SU-DHL-6 (cell line): Measurements from ENCODE around the gene DNAH14.

ENCODE experiments used
- H2AFZ ChIP-seq: fragments of 200-600 bp; sonication (generic); 2 replicates; pipeline ENCODE4 v1.6.1; 2014; ENCODE audit warnings: low read depth, mild to moderate bottlenecking, moderate library complexity, mixed read lengths, antibody characterized with exemption, low read length; ENCODE audit not compliant: severe bottlenecking
- H3F3A ChIP-seq: fragments of 200-600 bp; shearing (Covaris generic); 2 replicates; pipeline ENCODE4 v1.6.0; 2016; ENCODE audit warnings: antibody characterized with exemption, mild to moderate bottlenecking; ENCODE audit not compliant: insufficient read depth
- H3K27ac ChIP-seq: fragments of 200-600 bp; sonication (generic); 2 replicates; pipeline ENCODE4 v1.5.1; 2016; ENCODE audit warnings: low read depth, mild to moderate bottlenecking, low read length, moderate library complexity, mixed read lengths
- H3K27me3 ChIP-seq: fragments of 200-600 bp; sonication (generic), shearing (Covaris generic); 2 replicates; pipeline ENCODE4 v1.6.0; 2014; ENCODE audit warnings: mild to moderate bottlenecking, low read length
- H3K36me3 ChIP-seq: fragments of 200-600 bp; sonication (generic); 2 replicates; pipeline ENCODE4 v1.6.1; 2014; ENCODE audit warnings: mild to moderate bottlenecking, low read length, mixed read lengths
- H3K4me2 ChIP-seq: fragments of 300-600, 200-600 bp; shearing (Covaris generic), sonication (generic); 2 replicates; pipeline ENCODE4 v1.6.0; 2014; ENCODE audit warnings: low read length, low read depth, mild to moderate bottlenecking; ENCODE audit not compliant: poor library complexity, severe bottlenecking
- H3K4me3 ChIP-seq: fragments of 200-600 bp; sonication (generic); 2 replicates; pipeline ENCODE4 v1.5.1; 2014; ENCODE audit warnings: antibody characterized with exemption, low read length, mild to moderate bottlenecking, mixed read lengths; ENCODE audit not compliant: insufficient read depth, poor library complexity, severe bottlenecking
- H3K79me2 ChIP-seq: fragments of 200-600 bp; sonication (generic); 2 replicates; pipeline ENCODE4 v1.6.1; 2014; ENCODE audit warnings: mild to moderate bottlenecking, low read length, moderate library complexity; ENCODE audit not compliant: insufficient read depth
- H3K9ac ChIP-seq: fragments of 200-600 bp; sonication (generic); 2 replicates; pipeline ENCODE4 v1.7.0; 2014; ENCODE audit warnings: mild to moderate bottlenecking, low read length
- H3K9me2 ChIP-seq: fragments of 200-600 bp; sonication (generic); replicated peaks from 2 replicates; pipeline ENCODE4 v1.6.1; 2014; ENCODE audit warnings: low read length; ENCODE audit not compliant: insufficient read depth
- H3K9me3 ChIP-seq: fragments of 200-600 bp; sonication (generic); 2 replicates; pipeline ENCODE4 v1.6.1; 2014; ENCODE audit warnings: low read length, mixed read lengths; ENCODE audit not compliant: insufficient read depth
- H4K20me1 ChIP-seq: fragments of 200-600 bp; sonication (generic); 2 replicates; pipeline ENCODE4 v1.6.1; 2014; ENCODE audit warnings: low read depth, mild to moderate bottlenecking, antibody characterized with exemption, low read length, moderate library complexity, mixed read lengths
- EZH2phosphoT487 ChIP-seq: fragments of 200-600 bp; sonication (generic), shearing (Covaris generic); conservative IDR thresholded peaks from 2 replicates; pipeline ENCODE4 v1.6.1; 2018; ENCODE audit warnings: mild to moderate bottlenecking, antibody characterized with exemption, low read length, moderate library complexity, mixed read lengths
- TF ChIP-seq, protein P1 (sequence below): fragments of 200-600 bp; sonication (generic); IDR thresholded peaks from one replicate; pipeline ENCODE4 v1.5.1; 2017; ENCODE audit warnings: antibody characterized with exemption, mild to moderate bottlenecking, low read length, moderate library complexity; ENCODE audit not compliant: insufficient read depth, poor library complexity, severe bottlenecking

The DNAH14 gene

DNA sequence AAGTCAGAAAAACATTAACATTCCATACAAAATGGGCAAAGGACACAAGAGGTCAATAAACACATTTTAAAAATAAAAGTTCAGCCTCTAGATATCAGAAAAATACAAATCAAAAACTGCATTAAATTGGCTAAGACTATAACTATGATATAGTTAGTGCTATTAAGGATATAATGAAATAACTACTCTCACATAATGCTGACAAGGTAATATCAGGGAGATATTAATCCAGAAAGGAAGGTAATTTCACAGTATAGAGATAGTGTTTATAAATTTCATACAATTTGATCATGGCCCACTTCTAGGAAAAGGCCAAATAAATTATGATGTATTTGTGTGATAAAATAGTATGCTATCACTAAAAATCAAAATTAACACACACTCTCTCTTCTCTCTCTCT, 436.5 kb downstream of the DNAH14 start:
- no peak overlapping the region for H2AFZ ChIP-seq
- 0 out of 2 replicates have a peak, but pooled peaks cover 3% of the 10 kb centered on the region for H3F3A ChIP-seq
- no peaks in the 10 kb centered on the region for H3K9me3 ChIP-seq
- H3K27ac ChIP-seq = no peak overlapping the region
- no peak for TF ChIP-seq EZH2phosphoT487
- TF ChIP-seq, protein P1, sequence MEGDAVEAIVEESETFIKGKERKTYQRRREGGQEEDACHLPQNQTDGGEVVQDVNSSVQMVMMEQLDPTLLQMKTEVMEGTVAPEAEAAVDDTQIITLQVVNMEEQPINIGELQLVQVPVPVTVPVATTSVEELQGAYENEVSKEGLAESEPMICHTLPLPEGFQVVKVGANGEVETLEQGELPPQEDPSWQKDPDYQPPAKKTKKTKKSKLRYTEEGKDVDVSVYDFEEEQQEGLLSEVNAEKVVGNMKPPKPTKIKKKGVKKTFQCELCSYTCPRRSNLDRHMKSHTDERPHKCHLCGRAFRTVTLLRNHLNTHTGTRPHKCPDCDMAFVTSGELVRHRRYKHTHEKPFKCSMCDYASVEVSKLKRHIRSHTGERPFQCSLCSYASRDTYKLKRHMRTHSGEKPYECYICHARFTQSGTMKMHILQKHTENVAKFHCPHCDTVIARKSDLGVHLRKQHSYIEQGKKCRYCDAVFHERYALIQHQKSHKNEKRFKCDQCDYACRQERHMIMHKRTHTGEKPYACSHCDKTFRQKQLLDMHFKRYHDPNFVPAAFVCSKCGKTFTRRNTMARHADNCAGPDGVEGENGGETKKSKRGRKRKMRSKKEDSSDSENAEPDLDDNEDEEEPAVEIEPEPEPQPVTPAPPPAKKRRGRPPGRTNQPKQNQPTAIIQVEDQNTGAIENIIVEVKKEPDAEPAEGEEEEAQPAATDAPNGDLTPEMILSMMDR = no peak
- H3K4me2 ChIP-seq = no peak overlapping the region
- H3K79me2 ChIP-seq = no peaks in the 10 kb centered on the region
- no peaks in the 10 kb centered on the region for H3K27me3 ChIP-seq
- no peaks in the 10 kb centered on the region for H4K20me1 ChIP-seq
- H3K36me3 ChIP-seq = no peaks in the 10 kb centered on the region
- no peaks in the 10 kb centered on the region for H3K9me2 ChIP-seq
- H3K9ac ChIP-seq = no peak overlapping the region
- no peak overlapping the region for H3K4me3 ChIP-seq

DNA sequence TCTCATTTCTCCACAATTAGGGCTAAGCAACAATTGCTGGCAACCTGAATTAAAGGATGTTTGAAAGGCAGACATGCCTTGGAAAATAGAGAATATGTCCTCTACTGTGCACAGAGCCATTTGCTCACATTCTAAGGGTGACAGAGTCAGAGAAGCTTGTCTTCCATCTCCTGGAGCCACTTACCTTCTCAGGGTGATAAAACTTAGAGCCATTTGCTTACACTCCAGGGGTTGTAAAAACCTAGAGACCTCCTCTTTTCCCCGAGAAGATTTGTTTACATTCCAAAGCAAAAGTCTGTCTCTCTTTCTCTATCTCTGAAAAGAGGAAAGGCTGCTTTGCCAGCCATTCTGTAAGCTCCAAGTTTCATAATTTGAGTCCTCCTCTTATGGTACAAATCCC, 437.1 kb downstream of the DNAH14 start:
- H3K27me3 ChIP-seq = no peaks in the 10 kb centered on the region
- TF ChIP-seq, protein P1 = no peak
- no peak for TF ChIP-seq EZH2phosphoT487
- no peaks in the 10 kb centered on the region for H3K36me3 ChIP-seq
- H3K4me2 ChIP-seq = no peak overlapping the region
- H2AFZ ChIP-seq = no peak overlapping the region
- 0 out of 2 replicates have a peak, but pooled peaks cover 3% of the 10 kb centered on the region for H3F3A ChIP-seq
- H3K79me2 ChIP-seq = no peaks in the 10 kb centered on the region
- no peaks in the 10 kb centered on the region for H3K9me3 ChIP-seq
- no peak overlapping the region for H3K27ac ChIP-seq
- no peak overlapping the region for H3K4me3 ChIP-seq
- no peaks in the 10 kb centered on the region for H4K20me1 ChIP-seq
- H3K9ac ChIP-seq = no peak overlapping the region
- H3K9me2 ChIP-seq = no peaks in the 10 kb centered on the region

DNA sequence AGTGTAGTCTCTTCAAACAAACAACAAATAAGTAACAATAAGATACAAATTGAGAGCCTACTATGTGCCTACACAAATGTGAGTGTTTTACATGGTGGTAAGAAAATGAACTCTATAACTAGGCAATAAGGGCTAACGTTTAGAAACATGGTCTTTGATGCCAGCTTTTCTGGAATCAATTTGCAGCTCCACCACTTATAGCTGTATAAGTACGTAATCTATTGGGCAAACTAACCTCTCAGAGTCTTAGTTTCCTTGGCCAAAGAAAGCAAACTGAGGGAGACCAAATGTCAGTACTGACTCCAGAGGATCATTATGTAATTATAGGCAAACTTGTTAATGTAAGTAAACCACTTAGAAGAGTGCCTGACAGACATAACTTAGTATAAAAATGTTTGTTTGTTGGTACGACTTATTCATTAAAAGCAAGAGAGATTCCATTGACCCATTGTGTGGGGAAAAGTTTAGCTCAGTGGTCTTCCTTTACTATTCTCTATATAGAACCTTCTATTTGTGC, 438.6 kb downstream of the DNAH14 start:
- H3K27me3 ChIP-seq = no peaks in the 10 kb centered on the region
- no peak overlapping the region for H3K27ac ChIP-seq
- no peaks in the 10 kb centered on the region for H4K20me1 ChIP-seq
- H3K4me2 ChIP-seq = no peak overlapping the region
- H3K9me3 ChIP-seq = no peaks in the 10 kb centered on the region
- no peaks in the 10 kb centered on the region for H3K9me2 ChIP-seq
- no peaks in the 10 kb centered on the region for H3K79me2 ChIP-seq
- H2AFZ ChIP-seq = no peak overlapping the region
- TF ChIP-seq, protein P1 = no peak
- no peak for TF ChIP-seq EZH2phosphoT487
- no peak overlapping the region for H3K9ac ChIP-seq
- no peaks in the 10 kb centered on the region for H3K36me3 ChIP-seq
- H3K4me3 ChIP-seq = no peak overlapping the region
- peaks cover 3% of the 10 kb centered on the region; the same call in 1 of the 2 replicates for H3F3A ChIP-seq
